Measurements from ENCODE around the gene KDM4B.

- no peak for TF ChIP-seq SUZ12 (IDR thresholded peaks at IDR 0.05)
- TF ChIP-seq SP1 (IDR thresholded peaks at IDR 0.05): no peak
- no peak for TF ChIP-seq FOXA1 (IDR thresholded peaks at IDR 0.05)
- no peak for TF ChIP-seq ARNT (IDR thresholded peaks at IDR 0.05)
Measured at GRCh38 chr19:5030822-5031221, 61.9 kb downstream of the KDM4B start.
